CD14-positive monocyte (primary cell): Measurements from ENCODE around the gene ZSCAN23. TPM values are rescaled to one million over a fixed set of nuclear protein-coding genes. Genes with fewer than 3 reads are reported as not detected.
A peak's percentile ranks its signal among the peaks of the same experiment; 100 is the strongest.
"Not testable (repeated sequence)": the region's sequence is repeated elsewhere in the genome, so short reads cannot be mapped to it uniquely, and the experiment has no call there.

Experiments
- DNase-seq, 3 donors: peaks; one replicate each; pipeline ENCODE4 v3.0.0-alpha.2; 2011 to 2022
- H2AFZ ChIP-seq: 2 replicates; pipeline ENCODE4 v1.6.0; 2012; ENCODE audit warnings: mild to moderate bottlenecking, low read depth, low read length, inconsistent platforms; ENCODE audit not compliant: insufficient read depth, poor library complexity, severe bottlenecking
- H3K27ac ChIP-seq, 2 donors: 1 replicate in 1 of 2; 2 replicates in 1 of 2; pipeline ENCODE4 v1.5.1; 2012 to 2013; ENCODE audit warnings: low read length in 2 of 2, control low read depth in 1 of 2, inconsistent platforms in 1 of 2, low read depth in 1 of 2, mild to moderate bottlenecking in 1 of 2
- H3K27me3 ChIP-seq, 2 donors: one replicate each; pipeline versions ENCODE4 v1.6.0 to v1.6.1; 2011 to 2013; ENCODE audit warnings: low read length in 2 of 2; ENCODE audit not compliant: control insufficient read depth in 2 of 2, insufficient read depth in 2 of 2
- H3K36me3 ChIP-seq, 2 donors: replicated peaks in 1 of 2; 1 replicate in 1 of 2; 2 replicates in 1 of 2; pipeline versions ENCODE4 v1.5.1 to v1.6.1; 2012 to 2013; ENCODE audit warnings: low read length in 2 of 2, control low read depth in 1 of 2, inconsistent platforms in 1 of 2, mild to moderate bottlenecking in 1 of 2; ENCODE audit not compliant: insufficient read depth in 2 of 2, control insufficient read depth in 1 of 2
- H3K4me1 ChIP-seq, 2 donors: 1 replicate in 1 of 2; 2 replicates in 1 of 2; pipeline versions ENCODE4 v1.5.1 to v1.6.1; 2012 to 2013; ENCODE audit warnings: low read length in 2 of 2, control low read depth in 1 of 2, inconsistent platforms in 1 of 2, mild to moderate bottlenecking in 1 of 2, moderate library complexity in 1 of 2; ENCODE audit not compliant: insufficient read depth in 2 of 2, control insufficient read depth in 1 of 2
- H3K4me2 ChIP-seq: replicated peaks from 2 replicates; pipeline ENCODE3; 2012; ENCODE audit warnings: low read length, moderate library complexity, mild to moderate bottlenecking; ENCODE audit not compliant: poor library complexity, severe bottlenecking; ENCODE audit errors: extremely low read depth
- H3K4me3 ChIP-seq, 3 experiments: fragments of 200-600 bp in 1 of 3; sonication (generic) in 1 of 3; replicated peaks in 1 of 3; 1 replicate in 2 of 3; 2 replicates in 1 of 3; pipeline ENCODE4 v1.5.1; 2011 to 2013; ENCODE audit warnings: low read length in 3 of 3, mild to moderate bottlenecking in 3 of 3, control low read depth in 2 of 3, low read depth in 2 of 3, inconsistent platforms in 1 of 3, moderate library complexity in 1 of 3
- H3K79me2 ChIP-seq: 2 replicates; pipeline ENCODE4 v1.6.0; 2012; ENCODE audit warnings: mild to moderate bottlenecking, control low read depth, inconsistent platforms, low read length, moderate library complexity; ENCODE audit not compliant: insufficient read depth
- H3K9ac ChIP-seq: 2 replicates; pipeline ENCODE4 v1.6.0; 2017; ENCODE audit warnings: low read length, mild to moderate bottlenecking; ENCODE audit not compliant: insufficient read depth, poor library complexity, severe bottlenecking
- H3K9me3 ChIP-seq, 2 donors: replicated peaks in 1 of 2; 1 replicate in 1 of 2; 2 replicates in 1 of 2; pipeline versions ENCODE4 v1.5.1 to v1.6.1; 2012 to 2013; ENCODE audit warnings: low read length in 2 of 2, control low read depth in 1 of 2; ENCODE audit not compliant: control insufficient read depth in 1 of 2, insufficient read depth in 1 of 2
- H4K20me1 ChIP-seq: 2 replicates; pipeline ENCODE4 v1.6.0; 2012; ENCODE audit warnings: mild to moderate bottlenecking, low read length, control low read depth, moderate library complexity; ENCODE audit not compliant: insufficient read depth
- H3K27ac Mint-ChIP-seq, 7 donors: one replicate each; pipeline ENCODE4 v1.8.0; 2020; ENCODE audit warnings: mild to moderate bottlenecking in 7 of 7, mixed read lengths in 7 of 7, moderate library complexity in 6 of 7, inconsistent platforms in 2 of 7
- H3K27me3 Mint-ChIP-seq, 3 donors: one replicate each; pipeline ENCODE4 v1.8.0; 2021 to 2022; ENCODE audit warnings: low read depth in 3 of 3, mild to moderate bottlenecking in 3 of 3, mixed read lengths in 3 of 3, moderate library complexity in 3 of 3, inconsistent platforms in 1 of 3
- H3K36me3 Mint-ChIP-seq, 2 donors: one replicate each; pipeline ENCODE4 v1.8.0; 2020; ENCODE audit warnings: mixed read lengths in 2 of 2, inconsistent platforms in 1 of 2, mild to moderate bottlenecking in 1 of 2
- H3K4me1 Mint-ChIP-seq: one replicate; pipeline ENCODE4 v1.8.0; 2020; ENCODE audit warnings: mild to moderate bottlenecking, mixed read lengths
- H3K4me3 Mint-ChIP-seq, 2 donors: one replicate each; pipeline ENCODE4 v1.8.0; 2020; ENCODE audit warnings: mild to moderate bottlenecking in 2 of 2, mixed read lengths in 2 of 2, moderate library complexity in 1 of 2
- H3K9me3 Mint-ChIP-seq, 7 donors: one replicate each; pipeline ENCODE4 v1.8.0; 2020 to 2022; ENCODE audit warnings: mixed read lengths in 7 of 7, mild to moderate bottlenecking in 6 of 7, moderate library complexity in 6 of 7, inconsistent platforms in 2 of 7
- WGBS: methylation state at CpG from one replicate; pipeline ENCODE4 v1.1.5; 2013; ENCODE audit warnings: missing lambda C conversion rate; ENCODE audit not compliant: insufficient coverage; 5-methylcytosine and 5-hydroxymethylcytosine counted together
- intact Hi-C, 2 donors: fragments of 100-400 bp; cut with micrococcal nuclease; formaldehyde crosslinking; loops; one replicate each; pipeline versions ENCODE4 v1.15.0 to v1.15.1; 2023
- polyA plus RNA-seq, 3 donors: library from polyadenylated mRNA; depleted of rRNA in 1 of 3; unstranded in 2 of 3; stranded (reverse) in 1 of 3; fragments of 300-500 nt in 2 of 3; fragments of >200 nt in 1 of 3; fragmentation: Illumina TruSeq in 2 of 3; gene quantifications; 1 replicate in 2 of 3; 2 replicates in 1 of 3; pipeline ENCODE4 v1.2.3, GENCODE V29; 2012 to 2021
- TF ChIP-seq, protein P1 (sequence below): fragments of 200-600 bp; IDR thresholded peaks from one replicate; pipeline ENCODE4 v1.8.0; 2022; ENCODE audit warnings: antibody characterized with exemption, mild to moderate bottlenecking

The ZSCAN23 gene
- polyA plus RNA-seq, 3 donors = not detected

DNA sequence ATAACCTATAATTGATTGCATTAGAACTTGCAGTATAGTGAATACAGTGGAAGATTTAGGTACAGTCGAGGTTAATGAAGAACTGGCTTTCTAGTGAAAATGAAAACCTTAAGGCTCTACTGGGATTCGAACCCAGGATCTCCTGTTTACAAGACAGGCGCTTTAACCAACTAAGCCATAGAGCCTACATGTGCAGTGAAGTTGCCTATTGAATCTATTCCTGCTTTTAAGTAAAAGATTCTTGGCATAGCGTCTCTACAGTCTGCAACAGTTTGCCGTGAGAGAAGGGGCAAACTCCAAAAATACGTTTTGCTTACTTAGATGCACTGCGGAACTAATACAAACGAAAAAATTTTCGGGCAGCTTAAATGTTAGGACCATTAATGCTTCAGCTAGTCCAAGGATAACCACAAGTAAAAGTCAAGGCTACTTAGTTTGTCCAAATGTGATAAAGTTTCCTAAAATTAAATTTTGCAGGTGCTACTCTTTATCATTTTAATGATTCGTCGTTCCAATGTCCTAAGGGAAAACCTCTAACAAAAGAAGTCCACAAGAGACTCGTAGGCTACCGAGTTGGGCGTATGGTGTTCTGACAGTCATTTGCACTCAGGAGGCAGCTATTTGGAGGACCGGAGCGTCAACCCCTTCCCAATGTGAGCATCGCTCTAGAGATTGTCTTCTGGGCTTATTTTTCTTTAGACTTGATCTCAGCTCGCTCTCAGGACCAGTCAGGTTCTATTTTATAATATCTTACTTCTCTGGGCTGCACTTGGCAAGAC, 31.3 kb upstream of the ZSCAN23 start:
- Histone ChIP-seq H3K79me2 (no peaks in the 10 kb centered on the region), H3K9ac (no peak overlapping the region), H2AFZ (no peak overlapping the region), H3K4me1 (no peaks in the 10 kb centered on the region), H3K4me2 (no peak overlapping the region), H3K36me3 (no peaks in the 10 kb centered on the region), H3K9me3 (no peaks in the 10 kb centered on the region), H3K27ac (no peak overlapping the region), H3K4me3 (no peak overlapping the region), H4K20me1 (no peaks in the 10 kb centered on the region), H3K27me3 (peaks cover 44 to 49% of the 10 kb centered on the region in 2 donors)
- TF ChIP-seq, protein P1, sequence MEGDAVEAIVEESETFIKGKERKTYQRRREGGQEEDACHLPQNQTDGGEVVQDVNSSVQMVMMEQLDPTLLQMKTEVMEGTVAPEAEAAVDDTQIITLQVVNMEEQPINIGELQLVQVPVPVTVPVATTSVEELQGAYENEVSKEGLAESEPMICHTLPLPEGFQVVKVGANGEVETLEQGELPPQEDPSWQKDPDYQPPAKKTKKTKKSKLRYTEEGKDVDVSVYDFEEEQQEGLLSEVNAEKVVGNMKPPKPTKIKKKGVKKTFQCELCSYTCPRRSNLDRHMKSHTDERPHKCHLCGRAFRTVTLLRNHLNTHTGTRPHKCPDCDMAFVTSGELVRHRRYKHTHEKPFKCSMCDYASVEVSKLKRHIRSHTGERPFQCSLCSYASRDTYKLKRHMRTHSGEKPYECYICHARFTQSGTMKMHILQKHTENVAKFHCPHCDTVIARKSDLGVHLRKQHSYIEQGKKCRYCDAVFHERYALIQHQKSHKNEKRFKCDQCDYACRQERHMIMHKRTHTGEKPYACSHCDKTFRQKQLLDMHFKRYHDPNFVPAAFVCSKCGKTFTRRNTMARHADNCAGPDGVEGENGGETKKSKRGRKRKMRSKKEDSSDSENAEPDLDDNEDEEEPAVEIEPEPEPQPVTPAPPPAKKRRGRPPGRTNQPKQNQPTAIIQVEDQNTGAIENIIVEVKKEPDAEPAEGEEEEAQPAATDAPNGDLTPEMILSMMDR = no peak
- Mint-ChIP-seq H3K4me1 (no peaks in the 10 kb centered on the region), H3K4me3 (peak overlapping the region in 1 of 2 donors; percentile 49), H3K27ac (no peak overlapping the region), H3K27me3 (peaks cover 30 to 63% (median 39%) of the 10 kb centered on the region in 3 donors), H3K36me3 (no peaks in the 10 kb centered on the region), H3K9me3 (peaks cover 0 to 13% (median 4%) of the 10 kb centered on the region in 7 donors)
- WGBS = 11% methylated on average over 11 of the region's 18 CpGs
- intact Hi-C loops = no loop called here
- no peak for DNase-seq

DNA sequence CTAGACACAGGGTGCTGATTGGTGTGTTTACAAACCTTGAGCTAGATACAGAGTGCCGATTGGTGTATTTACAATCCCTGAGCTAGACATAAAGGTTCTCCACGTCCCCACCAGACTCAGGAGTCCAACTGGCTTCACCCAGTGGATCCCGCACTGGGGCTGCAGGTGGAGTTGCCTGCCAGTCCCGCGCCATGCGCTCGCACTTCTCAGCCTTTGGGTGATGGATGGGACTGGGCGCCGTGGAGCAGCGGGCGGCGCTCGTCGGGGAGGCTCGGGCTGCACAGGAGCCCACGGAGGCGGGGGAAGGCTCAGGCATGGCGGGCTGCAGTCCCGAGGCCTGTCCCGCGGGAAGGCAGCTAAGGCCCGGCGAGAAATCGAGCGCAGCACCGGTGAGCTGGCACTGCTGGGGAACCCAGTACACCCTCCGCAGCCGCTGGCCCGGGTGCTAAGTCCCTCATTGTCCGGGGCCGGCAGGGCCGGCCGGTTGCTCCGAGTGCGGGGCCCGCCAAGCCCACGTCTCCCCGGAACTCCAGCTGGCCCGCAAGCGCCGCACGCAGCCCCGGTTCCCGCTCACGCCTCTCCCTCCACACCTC, 26.0 kb upstream of the ZSCAN23 start:
- H3K27ac ChIP-seq, H3K4me1 Mint-ChIP-seq, H3K27ac Mint-ChIP-seq, H2AFZ ChIP-seq, H3K4me2 ChIP-seq, H3K4me3 ChIP-seq, H3K4me3 Mint-ChIP-seq, H3K9ac ChIP-seq, DNase-seq, H3K9me3 ChIP-seq, H3K36me3 Mint-ChIP-seq, H4K20me1 ChIP-seq, intact Hi-C loops, H3K36me3 ChIP-seq, H3K4me1 ChIP-seq, H3K79me2 ChIP-seq: not testable (repeated sequence)
- WGBS = 95% methylated on average over 17 of the region's 45 CpGs
- Mint-ChIP-seq H3K27me3 (peaks cover 7 to 28% (median 9%) of the 10 kb centered on the region in 3 donors), H3K9me3 (peaks cover 4 to 17% (median 9%) of the 10 kb centered on the region in 7 donors)
- peaks cover 6 to 16% of the 10 kb centered on the region in 2 donors for H3K27me3 ChIP-seq
